GM19099 (cell line): ENCODE results near the gene SMARCC1.

Experiments used
- POLR2A ChIP-seq: IDR thresholded peaks from 3 replicates; pipeline ENCODE4 v1.6.1; 2011; ENCODE audit warnings: low read depth; ENCODE audit not compliant: insufficient read length; ENCODE audit errors: extremely low read depth

SMARCC1 gene

GRCh38 chr3:47780741-47781684 is 680 bp downstream of the SMARCC1 start:
- no peak for TF ChIP-seq POLR2A

- no peak for TF ChIP-seq POLR2A
Observed at GRCh38 chr3:47778746-47779145, 2.9 kb downstream of the SMARCC1 start.

GRCh38 chr3:47772788-47773187 is 8.9 kb downstream of the SMARCC1 start:
- TF ChIP-seq POLR2A: no peak

- TF ChIP-seq POLR2A: no peak
Observed at GRCh38 chr3:47772047-47772446, 9.6 kb downstream of the SMARCC1 start.

GRCh38 chr3:47766186-47766585 is 15.5 kb downstream of the SMARCC1 start:
- TF ChIP-seq POLR2A: no peak

GRCh38 chr3:47762233-47762632 is 19.5 kb downstream of the SMARCC1 start:
- TF ChIP-seq POLR2A: no peak

GRCh38 chr3:47761046-47761445 is 20.6 kb downstream of the SMARCC1 start:
- TF ChIP-seq POLR2A: no peak

GRCh38 chr3:47758261-47759025 is 23.2 kb downstream of the SMARCC1 start:
- TF ChIP-seq POLR2A: no peak

- TF ChIP-seq POLR2A: no peak
Observed at GRCh38 chr3:47752716-47753115, 29.0 kb downstream of the SMARCC1 start.

- no peak for TF ChIP-seq POLR2A
Observed at GRCh38 chr3:47747558-47747957, 34.1 kb downstream of the SMARCC1 start.

- no peak for TF ChIP-seq POLR2A
Observed at GRCh38 chr3:47746264-47746663, 35.4 kb downstream of the SMARCC1 start.

GRCh38 chr3:47743855-47744254 is 37.8 kb downstream of the SMARCC1 start:
- no peak for TF ChIP-seq POLR2A

GRCh38 chr3:47741925-47742324 is 39.8 kb downstream of the SMARCC1 start:
- TF ChIP-seq POLR2A: no peak

- TF ChIP-seq POLR2A: no peak
Observed at GRCh38 chr3:47732143-47732542, 49.5 kb downstream of the SMARCC1 start.

GRCh38 chr3:47731061-47731460 is 50.6 kb downstream of the SMARCC1 start:
- TF ChIP-seq POLR2A: no peak

- no peak for TF ChIP-seq POLR2A
Observed at GRCh38 chr3:47722859-47723258, 58.8 kb downstream of the SMARCC1 start.
